ENCODE results near the gene PPP1R1C. TPM values are rescaled to one million over a fixed set of nuclear protein-coding genes. Genes with fewer than 3 reads are reported as not detected.

The PPP1R1C gene
- total RNA-seq, 2 donors from 2014 or later = 2.8 to 6.1 TPM

GRCh38 chr2:181944164-181944913, 41.3 kb upstream of the PPP1R1C start:
- Histone ChIP-seq H3K9ac (ENCODE audit: extremely low read depth, low read length, poor library complexity, severe bottlenecking) (no peak overlapping the region), H3K27me3 (ENCODE audit: control insufficient read depth, insufficient read depth, low read length, poor library complexity, severe bottlenecking) (no peaks in the 10 kb centered on the region), H3K4me3 (ENCODE audit: low read length) (no peak overlapping the region), H3K9me3 (ENCODE audit: control insufficient read depth, low read length) (no peaks in the 10 kb centered on the region), H3K27ac (ENCODE audit: low read depth, low read length) (no peak overlapping the region), H3K4me1 (ENCODE audit: control insufficient read depth, insufficient read depth, low read length) (no peaks in the 10 kb centered on the region), H3K36me3 (ENCODE audit: control insufficient read depth, insufficient read depth, low read length) (no peaks in the 10 kb centered on the region)
- Mint-ChIP-seq H3K9me3 (no peaks in the 10 kb centered on the region), H3K27ac (no peak overlapping the region), H3K27me3 (ENCODE audit: insufficient read depth) (no peaks in the 10 kb centered on the region), H3K36me3 (ENCODE audit: low read depth) (no peaks in the 10 kb centered on the region), H3K4me3 (no peak overlapping the region), H3K4me1 (peaks cover 7% of the 10 kb centered on the region)
- no peak for DNase-seq
- whole genome bisulfite sequencing, 2 experiments (ENCODE audit: insufficient coverage in 1 of 2, insufficient read length in 1 of 2) = 89 to 92% methylated on average over 2 to 4 of the region's 5 CpGs
- TF ChIP-seq CTCF (conservative IDR thresholded peaks at IDR 0.05) = no peak

- H3K4me3 Mint-ChIP-seq = no peak overlapping the region
- peaks cover 7% of the 10 kb centered on the region for H3K4me1 Mint-ChIP-seq
- Histone ChIP-seq H3K9ac (ENCODE audit: extremely low read depth, low read length, poor library complexity, severe bottlenecking) (no peak overlapping the region), H3K9me3 (ENCODE audit: control insufficient read depth, low read length) (no peaks in the 10 kb centered on the region), H3K27ac (ENCODE audit: low read depth, low read length) (no peak overlapping the region), H3K4me3 (ENCODE audit: low read length) (no peak overlapping the region), H3K36me3 (ENCODE audit: control insufficient read depth, insufficient read depth, low read length) (no peaks in the 10 kb centered on the region), H3K4me1 (ENCODE audit: control insufficient read depth, insufficient read depth, low read length) (no peaks in the 10 kb centered on the region), H3K27me3 (ENCODE audit: control insufficient read depth, insufficient read depth, low read length, poor library complexity, severe bottlenecking) (no peaks in the 10 kb centered on the region)
- H3K27ac Mint-ChIP-seq = no peak overlapping the region
- no peak for TF ChIP-seq CTCF (conservative IDR thresholded peaks at IDR 0.05)
- WGBS, 2 experiments (ENCODE audit: insufficient coverage in 1 of 2, insufficient read length in 1 of 2) = 93 to 94% methylated on average over 7 to 8 of the region's 8 CpGs
- no peaks in the 10 kb centered on the region for H3K36me3 Mint-ChIP-seq (ENCODE audit: low read depth)
- no peak for DNase-seq
- H3K9me3 Mint-ChIP-seq = no peaks in the 10 kb centered on the region
- no peaks in the 10 kb centered on the region for H3K27me3 Mint-ChIP-seq (ENCODE audit: insufficient read depth)
These were observed 40.8 kb upstream of the PPP1R1C start for GRCh38 chr2:181944914-181945291.

DNA sequence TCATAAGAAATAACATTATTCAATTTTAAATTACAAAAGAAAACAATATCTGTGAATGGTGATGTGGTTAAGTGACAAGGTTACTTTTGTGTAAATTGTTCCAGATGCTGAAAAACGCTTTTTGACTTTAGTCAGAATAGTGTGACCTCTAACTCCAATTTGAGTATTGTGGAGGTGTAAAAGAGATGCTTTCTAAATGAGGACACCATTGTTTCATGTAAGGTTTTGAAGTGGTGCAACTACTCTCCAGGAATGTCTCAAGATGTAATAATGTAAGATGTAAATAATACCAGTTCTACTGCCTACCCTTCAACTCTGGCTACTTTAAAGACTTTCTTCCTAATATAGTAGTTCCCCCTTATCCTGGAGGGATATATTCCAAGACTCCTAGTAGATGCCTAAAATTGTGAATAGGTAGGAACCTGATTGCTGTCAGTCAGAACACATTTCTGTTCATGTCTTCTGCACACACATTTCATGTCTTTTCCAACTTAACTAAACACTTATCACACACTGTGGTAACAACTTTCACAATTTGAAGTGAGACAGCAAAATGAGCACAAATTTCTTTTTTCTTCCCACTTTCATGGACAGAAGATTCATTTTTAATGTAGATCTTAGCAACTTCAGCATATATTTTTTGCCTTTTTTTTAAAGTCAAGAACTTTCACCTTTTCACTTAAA, 39.1 kb upstream of the PPP1R1C start:
- H3K36me3 Mint-ChIP-seq (ENCODE audit: low read depth) = no peaks in the 10 kb centered on the region
- no peak overlapping the region for H3K4me3 Mint-ChIP-seq
- Histone ChIP-seq H3K4me1 (ENCODE audit: control insufficient read depth, insufficient read depth, low read length) (no peaks in the 10 kb centered on the region), H3K36me3 (ENCODE audit: control insufficient read depth, insufficient read depth, low read length) (no peaks in the 10 kb centered on the region), H3K4me3 (ENCODE audit: low read length) (no peak overlapping the region), H3K9ac (ENCODE audit: extremely low read depth, low read length, poor library complexity, severe bottlenecking) (no peak overlapping the region), H3K27ac (ENCODE audit: low read depth, low read length) (no peak overlapping the region), H3K27me3 (ENCODE audit: control insufficient read depth, insufficient read depth, low read length, poor library complexity, severe bottlenecking) (no peaks in the 10 kb centered on the region), H3K9me3 (ENCODE audit: control insufficient read depth, low read length) (no peaks in the 10 kb centered on the region)
- H3K27ac Mint-ChIP-seq = no peak overlapping the region
- WGBS, 2 experiments (ENCODE audit: insufficient coverage in 1 of 2, insufficient read length in 1 of 2) = 78 to 100% methylated on average over 1 of the region's 1 CpG
- DNase-seq = no peak
- no peak for TF ChIP-seq CTCF (conservative IDR thresholded peaks at IDR 0.05)
- peaks cover 7% of the 10 kb centered on the region for H3K4me1 Mint-ChIP-seq
- H3K27me3 Mint-ChIP-seq (ENCODE audit: insufficient read depth) = no peaks in the 10 kb centered on the region
- no peaks in the 10 kb centered on the region for H3K9me3 Mint-ChIP-seq
